ENCODE measurements around the gene NELFA.

Gene NELFA

GRCh38 chr4:1956631-1957030 lies 52.1 kb downstream of the NELFA start:
- CTCF ChIA-PET = no interaction called here
- no peak for TF ChIP-seq TRIM28 (IDR thresholded peaks at IDR 0.05; ENCODE audit: borderline replicate concordance, low read length)
- no peak for TF ChIP-seq GFI1B (tag by site-specific recombination; IDR thresholded peaks at IDR 0.05)
- TF ChIP-seq REPIN1 (tag by site-specific recombination; IDR thresholded peaks at IDR 0.05; ENCODE audit: low read depth) = no peak
- no peak for TF ChIP-seq ZNF791 (tag by site-specific recombination; IDR thresholded peaks at IDR 0.05)
- no peak for TF ChIP-seq PRDM4 (tag by site-specific recombination; IDR thresholded peaks at IDR 0.05)
- no peak for TF ChIP-seq ZNF521 (tag by site-specific recombination; IDR thresholded peaks at IDR 0.05)
- TF ChIP-seq YY2 (tag by site-specific recombination; IDR thresholded peaks at IDR 0.05) = no peak
- TF ChIP-seq ZNF155 (tag by site-specific recombination; IDR thresholded peaks at IDR 0.05) = no peak
- TF ChIP-seq ZNF747 (tag by site-specific recombination; IDR thresholded peaks at IDR 0.05) = no peak
- no peak for TF ChIP-seq ZNF600 (tag by site-specific recombination; IDR thresholded peaks at IDR 0.05)
- no peak for TF ChIP-seq ZNF16 (tag by site-specific recombination; IDR thresholded peaks at IDR 0.05; ENCODE audit: low read depth)
- TF ChIP-seq ZNF311 (tag by site-specific recombination; IDR thresholded peaks at IDR 0.05; ENCODE audit: borderline replicate concordance) = no peak
- TF ChIP-seq ZNF621 (tag by site-specific recombination; IDR thresholded peaks at IDR 0.05) = no peak
- TF ChIP-seq ZNF24 (tag by site-specific recombination; IDR thresholded peaks at IDR 0.05) = no peak
- TF ChIP-seq MYNN (tag by site-specific recombination; IDR thresholded peaks at IDR 0.05; ENCODE audit: borderline replicate concordance) = no peak
- TF ChIP-seq ZBTB21 (tag by site-specific recombination; IDR thresholded peaks at IDR 0.05) = no peak
- no peak for TF ChIP-seq AEBP2 (tag by site-specific recombination; IDR thresholded peaks at IDR 0.05; ENCODE audit: borderline replicate concordance)
- TF ChIP-seq ZNF501 (tag by site-specific recombination; IDR thresholded peaks at IDR 0.05) = no peak
- TF ChIP-seq ZNF830 (tag by site-specific recombination; IDR thresholded peaks at IDR 0.05; ENCODE audit: low read depth) = no peak
- POLR2A ChIA-PET = no interaction called here
- no peak overlapping the region for H3K4me3 ChIP-seq (ENCODE audit: low read depth, low read length)
- H3K27ac ChIP-seq (ENCODE audit: extremely low read depth, low read depth, low read length) = no peak overlapping the region
- peaks cover 8 to 96% of the 10 kb centered on the region in 2 experiments for H3K36me3 ChIP-seq (ENCODE audit: control insufficient read depth in 2 of 2, insufficient read depth in 1 of 2, low read length in 2 of 2)
- H3K4me1 ChIP-seq (ENCODE audit: control insufficient read depth, insufficient read depth, low read length) = no peaks in the 10 kb centered on the region
- H3K9me3 ChIP-seq (ENCODE audit: control insufficient read depth, insufficient read depth, low read depth, low read length) = no peaks in the 10 kb centered on the region

GRCh38 chr4:1953335-1953734 lies 55.4 kb downstream of the NELFA start:
- H3K9me3 ChIP-seq (ENCODE audit: control insufficient read depth, insufficient read depth, low read depth, low read length) = no peaks in the 10 kb centered on the region
- ChIA-PET CTCF (no interaction called here), POLR2A (no interaction called here)
- H3K4me3 ChIP-seq (ENCODE audit: low read depth, low read length) = no peak overlapping the region
- no peaks in the 10 kb centered on the region for H3K4me1 ChIP-seq (ENCODE audit: control insufficient read depth, insufficient read depth, low read length)
- no peak overlapping the region for H3K27ac ChIP-seq (ENCODE audit: extremely low read depth, low read depth, low read length)
- peaks cover 8 to 93% of the 10 kb centered on the region in 2 experiments for H3K36me3 ChIP-seq (ENCODE audit: control insufficient read depth in 2 of 2, insufficient read depth in 1 of 2, low read length in 2 of 2)
- TF ChIP-seq PRDM4 (tag by site-specific recombination; IDR thresholded peaks at IDR 0.05) = no peak
- no peak for TF ChIP-seq ZNF280C (tag by site-specific recombination; IDR thresholded peaks at IDR 0.05)
- TF ChIP-seq ZNF26 (tag by site-specific recombination; IDR thresholded peaks at IDR 0.05) = no peak
- no peak for TF ChIP-seq ZNF362 (tag by site-specific recombination; IDR thresholded peaks at IDR 0.05)
- no peak for TF ChIP-seq ZNF549 (tag by site-specific recombination; IDR thresholded peaks at IDR 0.05)
- TF ChIP-seq ZNF311 (tag by site-specific recombination; IDR thresholded peaks at IDR 0.05; ENCODE audit: borderline replicate concordance) = no peak

Measured in HEK293 (cell line).